Thymus (tissue), 14 donors: ENCODE measurements around the gene CDC25C. TPM values are rescaled to one million over a fixed set of nuclear protein-coding genes. Genes with fewer than 3 reads are reported as not detected.

ENCODE experiments used
- DNase-seq, 9 donors: peaks; one replicate each; pipeline ENCODE4 v3.0.0-alpha.2; 2013; ENCODE audit warnings: low spot score in 9 of 9, low read depth in 6 of 9, missing footprints in 1 of 9
- H3K27ac ChIP-seq, 2 donors: one replicate each; pipeline ENCODE4 v1.5.1; 2013; ENCODE audit warnings: control low read depth in 1 of 2, low read depth in 1 of 2, low read length in 1 of 2, mild to moderate bottlenecking in 1 of 2, moderate library complexity in 1 of 2
- H3K27me3 ChIP-seq, 2 donors: one replicate each; pipeline ENCODE4 v1.5.1; 2013; ENCODE audit warnings: low read length in 1 of 2; ENCODE audit not compliant: control insufficient read depth in 2 of 2, insufficient read depth in 1 of 2
- H3K36me3 ChIP-seq, 2 donors: one replicate each; pipeline ENCODE4 v1.5.1; 2013; ENCODE audit warnings: low read length in 1 of 2, mild to moderate bottlenecking in 1 of 2, moderate library complexity in 1 of 2; ENCODE audit not compliant: control insufficient read depth in 2 of 2, insufficient read depth in 2 of 2
- H3K4me1 ChIP-seq, 2 donors: one replicate each; pipeline ENCODE4 v1.5.1; 2013; ENCODE audit warnings: low read length in 2 of 2; ENCODE audit not compliant: control insufficient read depth in 2 of 2, insufficient read depth in 2 of 2
- H3K4me3 ChIP-seq, 2 donors: one replicate each; pipeline ENCODE4 v1.5.1; 2013; ENCODE audit warnings: low read length in 2 of 2, control low read depth in 1 of 2, mild to moderate bottlenecking in 1 of 2
- H3K9me3 ChIP-seq, 2 donors: one replicate each; pipeline ENCODE4 v1.5.1; 2013; ENCODE audit warnings: low read length in 1 of 2, mild to moderate bottlenecking in 1 of 2; ENCODE audit not compliant: control insufficient read depth in 2 of 2, insufficient read depth in 1 of 2
- WGBS: extraction: QIAGEN DNeasy Blood & Tissue Kit; methylation state at CpG from one replicate; pipeline ENCODE4 v1.1.7; 2013; 5-methylcytosine and 5-hydroxymethylcytosine counted together
- long read RNA-seq, 10 donors: transcript quantifications; one replicate each; lab custom pipeline, GENCODE V29; 2026
- polyA plus RNA-seq: library from polyadenylated mRNA; stranded (reverse); fragments of 200-250 nt; gene quantifications from one replicate; pipeline ENCODE4 v1.2.3, GENCODE V29; 2013
- total RNA-seq: library from RNA; stranded (reverse); fragments of 120-200 nt; gene quantifications from one replicate; pipeline ENCODE4 v1.2.4, GENCODE V29; 2013
- donor health status: healthy.

CDC25C gene
- total RNA-seq: 12.9 TPM
- 1.9 TPM for polyA plus RNA-seq
- long read RNA-seq, donor 1: 0 reads
- long read RNA-seq, donor 2: 0 reads
- long read RNA-seq, donor 3, partial matches to known transcripts: 0 of 2 reads
- long read RNA-seq, donor 3, other reads (novel, unspliced or antisense): 0 of 2 reads
- long read RNA-seq, donor 4, partial matches to known transcripts: 94 of 96 reads
- long read RNA-seq, donor 4, other reads (novel, unspliced or antisense): 0 of 96 reads
- long read RNA-seq, donor 5, partial matches to known transcripts: 5 of 8 reads
- long read RNA-seq, donor 5, other reads (novel, unspliced or antisense): 0 of 8 reads
- long read RNA-seq, donor 6, partial matches to known transcripts: 0 of 1 reads
- long read RNA-seq, donor 6, other reads (novel, unspliced or antisense): 0 of 1 reads
- long read RNA-seq, donor 7, partial matches to known transcripts: 0 of 4 reads
- long read RNA-seq, donor 7, other reads (novel, unspliced or antisense): 0 of 4 reads
- long read RNA-seq, donor 8: 0 reads
- long read RNA-seq, donor 9, partial matches to known transcripts: 0 of 1 reads
- long read RNA-seq, donor 9, other reads (novel, unspliced or antisense): 0 of 1 reads
- long read RNA-seq, donor 10, partial matches to known transcripts: 0 of 3 reads
- long read RNA-seq, donor 10, other reads (novel, unspliced or antisense): 0 of 3 reads

- under 1% methylated on average over 55 of the region's 55 CpGs for WGBS
- Histone ChIP-seq H3K9me3 (peaks cover 0 to 3% of the 10 kb centered on the region in 2 donors), H3K27ac (peak within 1 kb of the TSS in 1 of 2 donors; percentile 60), H3K27me3 (no peaks in the 10 kb centered on the region), H3K36me3 (peaks cover 8% of the 10 kb centered on the region in 2 donors), H3K4me3 (peak within 1 kb of the TSS; percentile 59 to 65), H3K4me1 (peaks cover 21 to 36% of the 10 kb centered on the region in 2 donors)
- peak; percentile 90 to 99 (median 97) for DNase-seq
Observed at GRCh38 chr5:138331449-138332368, at the start of gene CDC25C. Gene CDC25C (minus strand): TSS chr5:138331804. CDS start chr5:138331180, 624 bp downstream.

DNA sequence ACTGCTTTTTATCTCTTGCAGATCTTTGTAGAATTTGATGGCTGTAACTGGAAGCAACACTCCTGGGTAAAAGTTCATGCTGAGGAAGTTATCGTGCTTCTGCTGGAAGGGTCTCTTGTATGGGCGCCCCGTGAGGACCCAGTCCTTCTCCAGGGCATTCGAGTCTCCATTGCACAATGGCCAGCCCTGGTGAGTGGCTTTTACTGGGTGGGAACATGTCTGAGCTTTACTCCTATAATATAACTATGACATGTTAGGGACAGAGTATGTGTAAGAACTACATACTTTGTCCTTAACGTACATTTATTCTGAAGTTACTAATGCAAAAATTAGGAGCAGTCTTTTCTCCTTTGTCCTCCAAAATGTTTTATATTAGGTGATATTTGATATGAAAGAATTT lies 41.0 kb upstream of the CDC25C start:
- Histone ChIP-seq H3K4me1 (no peaks in the 10 kb centered on the region), H3K27me3 (no peaks in the 10 kb centered on the region), H3K36me3 (peaks cover 27 to 33% of the 10 kb centered on the region in 2 donors), H3K27ac (no peak overlapping the region), H3K4me3 (no peak overlapping the region), H3K9me3 (no peaks in the 10 kb centered on the region)
- no peak for DNase-seq
- 94% methylated on average over 5 of the region's 5 CpGs for WGBS

GRCh38 chr5:138372225-138372624 lies 40.6 kb upstream of the CDC25C start:
- H3K9me3 ChIP-seq: no peaks in the 10 kb centered on the region
- 95% methylated on average over 1 of the region's 1 CpG for WGBS
- DNase-seq: no peak
- H3K4me1 ChIP-seq: no peaks in the 10 kb centered on the region
- H3K4me3 ChIP-seq: no peak overlapping the region
- H3K27me3 ChIP-seq: no peaks in the 10 kb centered on the region
- no peak overlapping the region for H3K27ac ChIP-seq
- peaks cover 23 to 29% of the 10 kb centered on the region in 2 donors for H3K36me3 ChIP-seq

- H3K9me3 ChIP-seq: no peaks in the 10 kb centered on the region
- 98% methylated on average over 2 of the region's 2 CpGs for WGBS
- peaks cover 15 to 28% of the 10 kb centered on the region in 2 donors for H3K36me3 ChIP-seq
- H3K27me3 ChIP-seq: no peaks in the 10 kb centered on the region
- DNase-seq: no peak
- no peaks in the 10 kb centered on the region for H3K4me1 ChIP-seq
- no peak overlapping the region for H3K27ac ChIP-seq
- no peak overlapping the region for H3K4me3 ChIP-seq
Observed at GRCh38 chr5:138371454-138371853, 39.9 kb upstream of the CDC25C start.

GRCh38 chr5:138370537-138370936 lies 38.9 kb upstream of the CDC25C start:
- Histone ChIP-seq H3K4me1 (no peaks in the 10 kb centered on the region), H3K4me3 (no peak overlapping the region), H3K27ac (no peak overlapping the region), H3K27me3 (no peaks in the 10 kb centered on the region), H3K36me3 (peaks cover 8 to 21% of the 10 kb centered on the region in 2 donors), H3K9me3 (no peaks in the 10 kb centered on the region)
- no peak for DNase-seq
- WGBS: 97% methylated on average over 3 of the region's 3 CpGs

DNA sequence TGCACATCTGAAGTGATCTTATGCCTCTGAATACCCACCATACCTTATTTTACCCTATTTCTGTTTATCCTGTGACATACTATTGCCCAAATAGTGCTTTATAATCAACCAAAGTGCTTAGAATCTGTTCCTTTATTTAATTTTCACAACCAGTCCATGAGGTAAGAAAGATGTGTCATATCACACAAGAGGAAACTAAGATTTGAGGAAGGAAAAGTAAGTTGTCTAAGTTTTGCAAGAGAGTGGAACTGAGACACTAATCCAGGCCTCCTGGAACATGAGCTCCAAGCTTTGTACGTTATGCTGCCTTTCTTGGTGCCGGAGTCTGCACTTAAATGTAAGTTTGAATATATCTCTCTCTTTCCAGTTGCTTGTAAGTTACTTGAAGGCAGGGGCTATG lies 38.1 kb upstream of the CDC25C start:
- no peaks in the 10 kb centered on the region for H3K27me3 ChIP-seq
- peak in 1 of 9 donors; percentile 13 for DNase-seq
- H3K9me3 ChIP-seq: no peaks in the 10 kb centered on the region
- no peak overlapping the region for H3K4me3 ChIP-seq
- peaks cover 5 to 16% of the 10 kb centered on the region in 2 donors for H3K36me3 ChIP-seq
- 95% methylated on average over 2 of the region's 2 CpGs for WGBS
- H3K27ac ChIP-seq: no peak overlapping the region
- H3K4me1 ChIP-seq: no peaks in the 10 kb centered on the region

DNA sequence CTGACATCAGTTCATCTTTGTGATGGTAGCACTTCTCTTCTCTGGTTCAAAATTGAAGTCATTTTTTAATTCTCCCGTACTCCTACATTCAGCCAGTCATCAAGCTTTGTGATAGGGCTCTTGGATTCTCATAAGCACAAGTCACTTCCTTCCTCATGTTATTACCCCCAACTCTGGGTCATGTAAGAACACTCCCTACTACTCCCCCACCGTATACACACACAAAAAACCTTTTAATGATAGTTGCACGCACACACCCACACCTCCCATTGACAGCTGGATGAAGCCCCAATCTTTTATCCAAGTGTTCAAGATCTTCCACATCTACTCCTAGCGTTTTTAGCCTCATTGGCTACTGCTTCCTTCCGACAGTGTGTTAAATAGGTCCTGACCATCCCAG lies 37.7 kb upstream of the CDC25C start:
- no peak overlapping the region for H3K27ac ChIP-seq
- no peaks in the 10 kb centered on the region for H3K27me3 ChIP-seq
- 78% methylated on average over 5 of the region's 5 CpGs for WGBS
- DNase-seq: no peak
- H3K9me3 ChIP-seq: no peaks in the 10 kb centered on the region
- H3K36me3 ChIP-seq: peaks cover 3 to 15% of the 10 kb centered on the region in 2 donors
- H3K4me1 ChIP-seq: no peaks in the 10 kb centered on the region
- no peak overlapping the region for H3K4me3 ChIP-seq

DNA sequence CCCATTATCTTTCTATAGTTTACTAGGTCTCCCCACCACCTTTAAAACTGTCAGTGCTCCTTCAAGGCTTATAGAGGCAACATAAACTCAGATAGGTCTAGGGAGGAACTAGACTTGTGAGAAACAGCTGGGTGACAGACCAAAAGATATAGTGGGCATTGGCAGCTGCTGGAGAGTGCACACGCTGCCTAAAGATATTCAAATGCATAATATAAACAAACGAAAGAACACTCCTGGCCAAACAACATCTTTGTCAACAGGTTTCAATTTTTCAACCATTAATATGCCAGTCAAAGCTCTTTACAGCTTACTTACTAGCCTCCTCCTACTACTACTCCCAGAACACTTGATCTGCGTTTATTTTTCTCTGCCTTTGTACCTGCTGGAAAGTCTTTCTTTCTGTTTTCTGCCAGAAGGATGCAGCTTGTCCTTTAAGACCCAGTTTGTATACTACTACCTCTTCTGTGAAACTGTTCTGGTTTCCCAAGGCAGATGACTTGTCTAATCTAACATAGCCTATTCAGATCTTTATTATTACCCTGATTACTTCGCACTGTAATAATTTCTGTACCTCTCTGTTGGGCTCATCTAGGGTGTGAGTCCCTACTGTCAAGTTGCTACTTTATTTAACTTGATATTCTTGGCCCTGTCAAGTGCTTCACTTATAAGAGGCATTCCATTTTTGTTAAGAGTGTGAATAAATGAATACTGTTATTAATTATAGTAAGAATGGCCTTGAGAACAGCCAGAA lies 35.2 kb upstream of the CDC25C start:
- Histone ChIP-seq H3K27ac (no peak overlapping the region), H3K9me3 (no peaks in the 10 kb centered on the region), H3K4me1 (no peaks in the 10 kb centered on the region), H3K27me3 (no peaks in the 10 kb centered on the region), H3K4me3 (no peak overlapping the region), H3K36me3 (peaks cover 0 to 4% of the 10 kb centered on the region in 2 donors)
- WGBS: 90% methylated on average over 4 of the region's 4 CpGs
- no peak for DNase-seq
